DMS53 (cell line): Measurements from ENCODE around the gene SMURF1.

Experiments used
- DNase-seq: peaks from one replicate; lab custom pipeline; 2025; lab: John Stamatoyannopoulos, UW

Gene SMURF1

GRCh38 chr7:99141841-99142726 lies 1.8 kb downstream of the SMURF1 start:
- peak; percentile 48 for DNase-seq

- DNase-seq = no peak
Observed at GRCh38 chr7:99141334-99141733, 2.6 kb downstream of the SMURF1 start.

GRCh38 chr7:99140813-99141212 lies 3.1 kb downstream of the SMURF1 start:
- DNase-seq = no peak

GRCh38 chr7:99139036-99139435 lies 4.9 kb downstream of the SMURF1 start:
- no peak for DNase-seq

GRCh38 chr7:99137411-99138180 lies 6.3 kb downstream of the SMURF1 start:
- DNase-seq = no peak

- DNase-seq = no peak
Observed at GRCh38 chr7:99135938-99136337, 8.0 kb downstream of the SMURF1 start.

- no peak for DNase-seq
Observed at GRCh38 chr7:99133766-99134564, 9.9 kb downstream of the SMURF1 start.

GRCh38 chr7:99132595-99133321 lies 11.2 kb downstream of the SMURF1 start:
- DNase-seq = no peak

- no peak for DNase-seq
Observed at GRCh38 chr7:99131290-99131689, 12.6 kb downstream of the SMURF1 start.

- no peak for DNase-seq
Observed at GRCh38 chr7:99129536-99129935, 14.4 kb downstream of the SMURF1 start.

- DNase-seq = no peak
Observed at GRCh38 chr7:99129001-99129400, 14.9 kb downstream of the SMURF1 start.

GRCh38 chr7:99128076-99128950 lies 15.6 kb downstream of the SMURF1 start:
- no peak for DNase-seq

- DNase-seq = no peak
Observed at GRCh38 chr7:99127636-99128035, 16.3 kb downstream of the SMURF1 start.

- DNase-seq = no peak
Observed at GRCh38 chr7:99126921-99127553, 16.9 kb downstream of the SMURF1 start.

- DNase-seq = no peak
Observed at GRCh38 chr7:99125505-99125865, 18.4 kb downstream of the SMURF1 start.

- DNase-seq = no peak
Observed at GRCh38 chr7:99124751-99125504, 19.0 kb downstream of the SMURF1 start.

- no peak for DNase-seq
Observed at GRCh38 chr7:99124236-99124635, 19.7 kb downstream of the SMURF1 start.

- no peak for DNase-seq
Observed at GRCh38 chr7:99123571-99124033, 20.3 kb downstream of the SMURF1 start.

GRCh38 chr7:99122762-99123161 lies 21.1 kb downstream of the SMURF1 start:
- no peak for DNase-seq
